Mesenteric fat pad (tissue), 1 donor: Measurements from ENCODE around the gene ODR4. TPM values are rescaled to one million over a fixed set of nuclear protein-coding genes. Genes with fewer than 3 reads are reported as not detected.

Source experiments
- total RNA-seq: library from RNA; stranded (reverse); fragmentation: NEBNext Ultra II Directional; extraction: Animal tissue kit (Norgen Biotek cat#: 25700); gene quantifications from one replicate; pipeline ENCODE4 v1.2.1, GENCODE V29; 2021
- donor health status: DM: yes; HTN: yes; CAD: no.

Gene ODR4
- total RNA-seq, 1 donor from 2014 or later: 21.8 TPM

Other genes starting within 250 kb of the ODR4 start
- 10.1 TPM for gene PRG4, start 79.6 kb upstream of the ODR4 start, total RNA-seq
- 76.0 TPM for gene TPR, start 585 bp upstream of the ODR4 start, total RNA-seq
- not detected for gene PDC, start 85.3 kb downstream of the ODR4 start, total RNA-seq